HG03159 (cell line): ENCODE data around the gene OR2D2.
"Not testable (repeated sequence)": the region's sequence is repeated elsewhere in the genome, so short reads cannot be mapped to it uniquely, and the experiment has no call there.

ENCODE experiments used
- ATAC-seq: cut with Tn5 transposase; IDR thresholded peaks from one replicate; pipeline ENCODE4 v1.9.1; 2021; ENCODE audit warnings: mild to moderate bottlenecking, moderate library complexity; ENCODE audit not compliant: unreplicated experiment

Gene OR2D2

GRCh38 chr11:6882751-6883150, 9.5 kb downstream of the OR2D2 start:
- no peak for ATAC-seq

- ATAC-seq: no peak
Measured at GRCh38 chr11:6876914-6877313, 15.4 kb downstream of the OR2D2 start.

GRCh38 chr11:6876325-6876724, 16.0 kb downstream of the OR2D2 start, which contains the start of gene OR10A4:
OR10A4 (plus strand) TSS chr11:6876625; CDS start chr11:6876648, 23 bp downstream.
- ATAC-seq: no peak

DNA sequence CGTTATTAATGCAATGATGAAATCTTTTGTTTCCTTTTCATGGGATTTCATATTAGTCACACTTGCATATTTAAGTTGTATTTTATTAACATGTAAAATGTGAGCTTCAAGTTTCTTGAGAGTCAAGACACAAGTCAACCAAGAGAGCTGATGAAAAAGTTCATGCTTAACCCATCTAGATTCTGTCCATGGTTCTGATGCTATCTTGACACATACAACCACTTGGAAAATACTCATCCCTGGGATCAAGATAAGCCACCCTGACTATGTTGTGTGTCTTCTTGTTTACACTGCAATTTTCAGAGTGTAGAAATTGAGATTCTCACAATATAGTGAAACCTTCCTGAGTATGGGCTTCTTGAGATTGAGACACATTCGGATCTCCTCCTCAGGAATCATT, 16.5 kb downstream of the OR2D2 start:
- ATAC-seq: no peak

DNA sequence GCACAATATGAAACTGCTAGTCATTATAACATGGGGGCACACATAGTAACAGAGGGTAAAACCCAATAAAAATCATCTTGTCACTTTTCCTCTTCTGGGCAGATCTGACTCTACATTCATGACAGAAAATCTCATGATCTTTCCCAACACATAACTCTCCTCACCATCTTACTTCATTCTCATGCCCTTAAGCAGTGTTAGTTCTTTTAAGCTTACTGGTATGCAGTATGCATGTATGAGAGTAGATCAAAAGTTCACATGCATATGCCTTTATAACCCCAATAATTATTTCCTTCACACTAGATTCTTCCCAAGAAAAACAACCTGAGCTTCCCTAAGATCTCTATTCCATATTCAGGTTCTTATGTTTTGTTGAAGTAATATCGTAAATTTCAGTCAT, 21.0 kb downstream of the OR2D2 start:
- ATAC-seq: no peak

- no peak for ATAC-seq
Measured at GRCh38 chr11:6864438-6864837, 27.9 kb downstream of the OR2D2 start.

DNA sequence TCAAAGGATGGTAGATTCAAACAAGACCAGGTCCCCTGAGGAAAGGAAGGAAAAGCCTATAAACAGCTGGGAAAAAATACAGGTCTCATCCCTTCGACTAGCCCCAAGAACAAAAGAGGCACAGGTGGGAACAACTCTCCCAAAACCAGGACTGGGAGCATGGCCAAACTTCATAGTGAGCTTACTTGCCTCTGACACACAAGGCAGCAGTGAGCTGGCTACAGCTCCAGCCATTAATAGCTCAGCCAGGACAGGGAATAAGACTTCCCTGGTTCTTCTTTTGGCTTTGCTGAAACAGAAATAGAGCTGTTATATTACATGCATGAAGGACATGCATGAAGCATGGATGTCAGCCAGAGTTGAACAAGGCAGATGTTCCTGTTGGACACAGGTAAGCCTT, 29.3 kb downstream of the OR2D2 start, which contains the start of gene OR10A2:
OR10A2 (plus strand) TSS at position 97 of the 400 bp plus-strand sequence. CDS start 6,698 bp downstream, outside the sequence.
- no peak for ATAC-seq

GRCh38 chr11:6856871-6857270, 35.4 kb downstream of the OR2D2 start:
- peak; percentile 72 for ATAC-seq

GRCh38 chr11:6855971-6856541, 36.2 kb downstream of the OR2D2 start:
- ATAC-seq: no peak

DNA sequence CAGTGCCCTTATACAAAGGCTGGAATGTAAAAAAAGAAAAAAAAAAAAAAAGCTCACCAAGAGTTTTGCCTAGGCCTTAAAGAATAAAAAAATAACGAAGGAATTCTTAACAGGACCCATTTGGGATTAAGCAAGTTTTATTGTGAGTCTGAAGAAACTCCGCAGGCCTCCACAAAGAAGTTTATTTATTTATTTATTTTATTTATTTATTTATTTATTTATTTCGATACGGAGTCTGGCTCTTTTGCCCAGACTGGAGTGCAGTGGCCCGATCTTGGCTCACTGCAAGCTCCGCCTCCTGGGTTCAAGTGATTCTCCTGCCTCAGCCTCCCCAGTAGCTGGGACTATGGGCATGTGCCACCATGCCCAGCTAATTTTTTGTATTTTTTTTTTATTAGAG, 37.5 kb downstream of the OR2D2 start:
- ATAC-seq: not testable (repeated sequence)

GRCh38 chr11:6850526-6850925, 41.8 kb downstream of the OR2D2 start:
- no peak for ATAC-seq

DNA sequence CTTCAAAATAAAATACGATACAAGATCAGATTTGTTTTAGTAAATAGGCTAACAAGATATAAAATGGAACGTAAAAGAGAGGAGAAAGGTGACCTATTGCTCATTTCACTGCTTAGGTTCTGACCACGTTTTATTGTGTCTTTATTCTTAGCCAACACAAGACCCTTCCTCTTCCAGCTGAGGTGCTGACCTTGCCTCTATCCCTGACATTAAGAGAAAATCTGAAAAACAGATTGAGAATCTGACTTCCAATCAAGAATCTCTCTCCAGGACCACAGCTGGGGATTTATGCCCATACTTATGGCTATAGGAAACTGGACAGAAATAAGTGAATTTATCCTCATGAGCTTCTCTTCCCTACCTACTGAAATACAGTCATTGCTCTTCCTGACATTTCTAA, 46.9 kb downstream of the OR2D2 start, which contains the start of gene OR10A5:
OR10A5 (plus strand) TSS at position 301 of the 400 bp plus-strand sequence; CDS start at position 301, 0 bp downstream.
- ATAC-seq: no peak

GRCh38 chr11:6844356-6844755, 47.9 kb downstream of the OR2D2 start:
- ATAC-seq: no peak

GRCh38 chr11:6843670-6844069, 48.6 kb downstream of the OR2D2 start:
- ATAC-seq: no peak

DNA sequence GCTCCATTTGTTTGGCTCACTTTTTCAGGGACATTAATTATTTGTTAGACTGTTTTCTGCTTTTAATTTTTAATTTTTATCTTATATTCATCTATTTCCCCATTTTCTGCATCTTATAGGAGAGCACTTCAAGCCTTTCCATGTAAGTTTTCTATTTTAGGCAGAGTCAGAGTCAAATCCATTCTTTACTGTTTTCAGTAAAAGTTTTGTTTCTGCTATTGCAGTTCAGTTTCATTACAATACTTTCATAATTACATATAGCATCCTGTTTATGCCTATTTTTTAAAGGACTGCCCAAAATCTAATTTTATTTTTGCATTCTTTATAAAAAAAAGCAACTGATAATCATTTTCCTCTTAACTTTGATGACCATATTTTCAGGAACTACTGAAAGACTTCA, 50.6 kb downstream of the OR2D2 start:
- no peak for ATAC-seq
